GM08714 (cell line): ENCODE results near the gene FOXE3.

Experiments used
- H3K4me3 ChIP-seq: fragments of 200-500 bp; sonication (Bioruptor generic); 2 replicates; pipeline ENCODE4 v1.5.1; 2014; ENCODE audit warnings: mild to moderate bottlenecking, low read length, inconsistent platforms
- ZNF274 ChIP-seq: IDR thresholded peaks from 2 replicates; pipeline ENCODE4 v1.6.1; 2012; ENCODE audit warnings: mild to moderate bottlenecking, low read depth, low read length

FOXE3 gene

DNA sequence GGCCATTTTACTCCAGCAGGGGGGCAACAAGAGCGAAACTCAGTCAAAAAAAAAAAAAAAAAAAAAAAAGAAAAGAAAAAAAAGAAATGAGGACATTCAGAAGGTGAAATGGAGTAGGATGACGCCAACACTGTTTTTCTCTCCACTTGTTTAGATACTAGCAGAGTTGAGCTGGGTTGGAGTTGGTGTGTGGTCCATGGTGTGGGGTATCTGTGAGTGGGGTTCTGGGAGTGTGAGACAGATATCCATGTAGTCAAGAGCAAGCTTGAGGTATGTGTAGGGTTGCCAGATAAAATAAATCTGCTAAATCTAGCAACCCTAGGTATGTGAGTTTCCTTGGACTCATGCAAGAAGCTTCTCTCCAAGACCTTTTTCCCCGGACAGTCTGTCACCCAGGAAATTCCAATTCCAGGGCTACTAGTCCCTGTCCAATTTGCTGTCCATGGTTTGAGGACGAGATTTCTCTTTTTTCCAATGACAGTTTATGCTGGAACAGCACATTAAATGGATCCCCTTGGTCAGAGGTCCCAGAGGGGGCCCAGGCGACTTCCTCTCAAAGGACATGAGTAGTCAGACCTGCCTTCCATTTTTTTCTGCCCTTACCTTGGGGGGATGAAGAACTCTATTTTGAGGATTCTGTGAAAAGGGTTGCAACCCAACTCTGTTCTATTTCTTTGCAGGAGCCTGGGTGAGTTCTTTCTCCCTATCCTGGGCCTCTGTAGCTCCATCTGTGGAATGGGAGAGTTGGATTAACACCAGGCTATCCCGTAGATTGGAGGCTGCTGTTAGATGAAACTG, 19.6 kb downstream of the FOXE3 start:
- TF ChIP-seq ZNF274, result no peak
- peak overlapping the region; percentile 65; the same call in 1 of the 2 replicates for H3K4me3 ChIP-seq

DNA sequence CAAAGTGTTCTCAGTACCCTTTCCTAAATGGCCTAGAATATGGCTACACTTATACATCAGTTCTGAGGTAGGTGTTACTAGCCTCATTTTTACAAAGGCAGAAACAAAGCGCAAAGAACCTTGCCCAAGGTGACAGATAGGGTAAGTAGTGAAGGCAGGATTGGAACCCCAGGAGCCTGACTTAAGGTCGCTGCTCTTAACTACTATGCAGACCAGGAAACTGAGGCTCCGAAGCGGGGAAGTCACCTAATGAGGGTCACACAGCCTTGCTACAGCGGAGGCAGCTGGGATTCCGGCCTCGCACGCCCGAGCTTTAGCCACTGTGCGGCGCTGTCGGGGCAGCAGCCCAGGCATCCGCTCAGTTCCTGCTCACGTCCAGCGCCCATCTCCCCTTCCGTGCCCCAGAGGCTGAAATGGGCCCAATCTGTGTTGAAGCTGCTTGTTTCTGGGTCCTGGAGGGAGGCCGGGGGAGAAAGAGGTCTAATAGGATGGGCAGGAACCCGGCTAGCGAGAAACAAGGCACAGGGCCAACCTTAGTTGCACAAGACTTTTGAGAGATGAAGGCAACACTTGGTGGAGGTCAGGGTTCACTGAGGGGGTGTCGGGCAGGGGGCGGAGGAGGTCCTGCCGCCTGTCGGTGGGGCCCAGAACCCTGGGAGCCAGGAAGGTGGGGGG, 20.4 kb downstream of the FOXE3 start:
- TF ChIP-seq ZNF274, result no peak
- H3K4me3 ChIP-seq, result peak overlapping the region; percentile 65

- H3K4me3 ChIP-seq, result peak overlapping the region; percentile 65
- no peak for TF ChIP-seq ZNF274
Measured at GRCh38 chr1:47436979-47437446, 20.9 kb downstream of the FOXE3 start.

DNA sequence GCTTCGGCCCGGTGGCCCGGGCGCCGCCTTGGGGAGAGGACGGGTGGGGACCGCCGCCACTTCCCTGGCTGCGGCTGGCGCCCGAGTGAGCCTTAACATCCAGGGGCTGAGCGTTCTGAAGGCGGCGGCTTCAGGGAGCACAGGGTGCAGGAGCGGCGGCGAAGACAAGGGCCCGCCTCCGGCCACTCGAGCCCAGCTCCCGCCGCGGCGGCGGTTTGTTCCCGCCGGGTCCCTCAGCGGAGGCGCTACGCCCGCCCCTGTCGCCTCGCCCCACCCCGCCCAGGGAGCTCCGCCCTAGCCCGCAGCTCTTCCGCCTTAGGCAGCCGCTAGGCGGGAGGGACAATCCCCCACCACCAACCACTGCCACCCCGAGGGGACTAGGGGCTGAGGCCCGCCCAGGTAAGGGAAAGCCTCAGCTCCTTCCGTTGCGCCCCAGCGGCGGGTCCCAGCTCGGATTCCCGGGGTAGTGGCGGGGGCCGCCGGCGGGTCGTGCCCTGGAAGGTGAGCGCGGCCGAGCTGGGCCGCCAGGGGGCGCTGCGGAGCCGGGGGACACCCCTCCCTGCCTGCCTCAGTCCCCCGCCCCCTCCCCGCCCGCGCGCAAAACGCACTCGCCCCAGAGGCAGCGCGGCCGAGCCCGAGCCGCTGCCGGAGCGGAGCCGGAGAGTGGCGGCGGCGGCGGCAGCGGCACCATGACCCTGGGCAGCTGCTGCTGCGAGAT, 21.5 kb downstream of the FOXE3 start, which contains the start of gene FOXD2:
Gene FOXD2, plus strand, starts transcription at position 598 of the 718 bp plus-strand sequence. Its CDS starts 92 bp downstream, at position 690.
- peak within 1 kb of the TSS; percentile 65 for H3K4me3 ChIP-seq
- TF ChIP-seq ZNF274, result no peak

- TF ChIP-seq ZNF274, result no peak
Measured at GRCh38 chr1:47438165-47439016, 22.3 kb downstream of the FOXE3 start.

DNA sequence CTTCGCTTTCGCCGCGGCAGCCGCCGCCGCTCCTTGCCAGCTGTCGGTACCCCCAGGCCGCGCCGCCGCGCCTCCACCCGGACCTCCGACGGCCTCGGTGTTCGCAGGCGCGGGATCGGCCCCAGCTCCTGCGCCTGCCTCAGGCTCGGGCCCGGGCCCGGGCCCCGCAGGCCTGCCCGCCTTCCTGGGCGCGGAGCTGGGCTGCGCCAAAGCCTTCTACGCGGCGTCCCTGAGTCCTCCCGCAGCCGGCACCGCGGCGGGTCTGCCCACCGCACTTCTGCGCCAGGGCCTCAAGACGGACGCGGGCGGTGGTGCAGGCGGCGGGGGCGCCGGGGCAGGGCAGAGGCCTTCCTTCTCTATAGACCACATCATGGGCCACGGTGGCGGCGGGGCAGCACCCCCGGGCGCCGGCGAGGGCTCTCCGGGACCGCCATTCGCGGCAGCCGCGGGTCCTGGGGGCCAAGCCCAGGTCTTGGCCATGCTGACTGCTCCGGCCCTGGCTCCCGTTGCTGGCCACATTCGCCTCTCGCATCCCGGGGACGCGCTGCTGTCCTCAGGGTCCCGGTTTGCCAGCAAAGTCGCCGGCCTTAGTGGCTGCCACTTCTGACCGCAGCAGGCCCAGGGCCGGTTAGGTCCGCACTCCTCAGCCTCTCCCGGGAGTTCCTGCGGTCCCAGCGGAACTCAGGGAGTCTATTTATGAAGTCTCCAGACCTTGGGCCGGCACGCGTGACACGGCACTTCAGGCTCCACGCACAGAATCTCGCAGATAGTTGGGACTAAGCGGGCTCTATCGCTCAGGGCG, 23.1 kb downstream of the FOXE3 start:
- TF ChIP-seq ZNF274, result no peak
- H3K4me3 ChIP-seq, result no peak overlapping the region

More at GRCh38 chr1:47438165-47439016, 22.3 kb downstream of the FOXE3 start:
- H3K4me3 ChIP-seq, result peak overlapping the region; percentile 65; the same call in 1 of the 2 replicates

- TF ChIP-seq ZNF274, result no peak
- no peak overlapping the region for H3K4me3 ChIP-seq
Measured at GRCh38 chr1:47439819-47440598, 23.9 kb downstream of the FOXE3 start.

DNA sequence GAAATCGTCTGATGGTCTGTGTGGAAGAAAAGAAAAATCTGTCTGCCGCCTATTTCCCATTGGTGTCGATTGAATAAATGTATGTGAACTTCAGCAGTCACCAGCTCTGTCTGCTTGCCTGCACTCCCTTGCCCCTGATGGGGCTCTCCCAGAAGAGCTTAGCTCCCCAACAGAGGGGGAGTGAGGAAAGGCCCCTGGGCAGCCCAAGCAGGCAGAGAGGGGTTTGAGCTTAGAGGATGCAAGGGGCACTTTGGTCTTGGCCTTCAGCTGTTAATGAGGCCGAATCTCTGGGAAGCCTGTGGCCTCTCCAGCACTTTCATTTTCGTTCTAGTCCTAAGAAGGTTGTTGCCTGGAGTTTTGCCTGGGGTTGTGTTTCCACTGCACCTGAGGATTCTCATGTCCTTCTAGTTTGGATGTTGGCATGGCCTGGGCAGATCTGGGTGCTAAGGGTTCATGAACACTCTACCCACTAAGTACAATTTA, 24.6 kb downstream of the FOXE3 start:
- no peak for TF ChIP-seq ZNF274
- H3K4me3 ChIP-seq, result no peak overlapping the region

- H3K4me3 ChIP-seq, result no peak overlapping the region
- TF ChIP-seq ZNF274, result no peak
Measured at GRCh38 chr1:47441450-47442106, 25.5 kb downstream of the FOXE3 start.

DNA sequence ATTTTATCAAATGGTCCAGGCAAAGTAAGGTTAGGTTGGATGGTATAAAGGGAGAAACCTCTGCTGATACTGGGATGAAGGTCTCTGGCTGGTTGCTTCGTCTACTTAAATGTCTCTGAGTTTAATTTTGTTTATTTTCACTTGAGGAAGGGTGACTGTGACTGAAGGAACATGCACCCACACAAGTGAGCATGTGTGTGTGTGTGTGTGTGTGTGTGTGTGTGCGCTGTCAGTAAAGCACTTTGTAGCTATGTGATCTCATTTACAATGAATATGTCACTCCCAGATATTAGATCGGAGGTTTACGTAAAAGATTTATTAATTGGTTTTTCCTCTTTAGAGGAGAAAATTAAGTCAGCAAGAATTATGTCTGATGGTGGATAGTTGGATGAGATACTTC, 26.1 kb downstream of the FOXE3 start:
- TF ChIP-seq ZNF274, result no peak
- no peak overlapping the region for H3K4me3 ChIP-seq

- no peak for TF ChIP-seq ZNF274
- H3K4me3 ChIP-seq, result no peak overlapping the region
Measured at GRCh38 chr1:47442842-47443529, 26.9 kb downstream of the FOXE3 start.
